ENCODE measurements around the gene SLC33A1. TPM values are rescaled to one million over a fixed set of nuclear protein-coding genes. Genes with fewer than 3 reads are reported as not detected.

The SLC33A1 gene
- total RNA-seq (2022; extraction: Qiagen RNA extraction): 12.9 to 19.5 TPM (median 16.2 TPM) in 5 replicates

DNA sequence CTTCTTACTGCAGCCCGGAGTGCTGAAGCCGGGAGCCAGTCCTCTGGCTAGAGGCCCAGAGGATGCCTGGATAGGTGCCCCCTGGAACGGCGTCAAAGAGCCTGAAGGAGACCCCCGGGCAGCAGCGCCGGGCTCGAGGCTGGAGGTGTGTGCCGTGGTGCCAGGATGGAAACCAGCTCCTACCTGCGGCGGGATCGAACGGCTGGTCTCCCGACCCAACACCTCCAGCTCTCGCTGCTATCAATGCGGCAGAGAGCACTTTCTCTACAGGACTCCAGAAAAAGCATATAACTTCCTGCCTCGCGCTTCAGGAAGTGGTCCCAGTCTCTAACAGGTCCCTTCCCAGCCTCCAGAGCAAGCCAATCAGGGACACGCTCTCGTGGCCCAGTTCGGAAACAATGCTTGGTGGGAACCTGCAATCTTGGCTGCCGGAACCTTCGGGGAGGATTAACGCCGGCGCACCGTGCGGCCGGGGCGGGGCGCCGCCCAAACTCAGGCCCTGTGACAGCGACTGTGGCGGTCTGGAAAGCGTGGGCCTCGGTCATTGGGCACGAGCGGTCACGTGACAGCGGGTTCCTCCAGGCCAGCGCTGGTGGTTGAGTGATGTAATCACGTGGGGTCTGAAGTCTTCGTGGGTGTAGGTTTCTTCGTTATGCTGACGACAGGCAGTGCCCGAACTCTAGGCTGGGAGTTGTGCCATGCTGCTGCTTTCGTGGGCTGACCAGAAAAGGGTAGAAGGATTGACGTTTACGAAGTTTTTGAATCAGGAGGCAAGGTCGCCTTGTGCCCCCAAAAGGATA is at the start of gene SLC33A1:
Gene SLC33A1 (minus strand): TSS at position 287 of the 800 bp plus-strand sequence. CDS start 430 bp downstream, outside the sequence.

DNA sequence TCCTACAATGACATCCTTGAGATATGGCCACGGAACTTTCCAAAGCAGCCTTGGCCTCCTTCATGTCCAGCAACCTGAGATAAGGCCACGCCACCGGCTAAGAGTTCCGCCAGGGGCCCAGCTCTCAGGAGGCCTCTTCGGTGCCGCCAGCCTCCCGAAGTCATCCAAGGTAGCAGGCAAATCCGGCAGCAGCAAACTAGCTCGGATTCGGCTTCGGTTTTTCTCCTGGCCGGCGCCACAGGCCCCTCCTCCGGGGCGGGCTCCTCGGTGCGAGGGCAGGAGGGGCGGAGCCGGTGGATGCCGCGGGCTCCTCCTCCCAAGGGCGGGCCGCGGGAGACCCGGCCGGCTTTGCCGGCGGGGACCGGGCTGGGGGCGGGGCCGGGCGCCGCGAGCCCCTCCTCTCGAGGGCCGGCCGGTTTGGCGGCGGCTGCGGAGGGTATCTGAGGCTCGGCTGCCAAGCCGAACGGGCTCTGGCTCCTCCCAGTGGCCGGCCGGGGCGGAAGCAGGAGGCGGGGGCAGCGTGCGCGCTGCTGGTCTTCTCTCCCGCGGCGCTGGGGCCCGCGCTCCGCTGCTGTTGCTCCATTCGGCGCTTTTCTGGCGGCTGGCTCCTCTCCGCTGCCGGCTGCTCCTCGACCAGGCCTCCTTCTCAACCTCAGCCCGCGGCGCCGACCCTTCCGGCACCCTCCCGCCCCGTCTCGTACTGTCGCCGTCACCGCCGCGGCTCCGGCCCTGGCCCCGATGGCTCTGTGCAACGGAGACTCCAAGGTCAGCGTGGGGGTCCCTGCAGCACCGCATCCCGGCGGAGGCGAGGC is 16.1 kb upstream of the SLC33A1 start, which contains the start of gene GMPS:
Gene GMPS (plus strand): TSS at position 518 of the 812 bp plus-strand sequence. CDS start 221 bp downstream, at position 739.

DNA sequence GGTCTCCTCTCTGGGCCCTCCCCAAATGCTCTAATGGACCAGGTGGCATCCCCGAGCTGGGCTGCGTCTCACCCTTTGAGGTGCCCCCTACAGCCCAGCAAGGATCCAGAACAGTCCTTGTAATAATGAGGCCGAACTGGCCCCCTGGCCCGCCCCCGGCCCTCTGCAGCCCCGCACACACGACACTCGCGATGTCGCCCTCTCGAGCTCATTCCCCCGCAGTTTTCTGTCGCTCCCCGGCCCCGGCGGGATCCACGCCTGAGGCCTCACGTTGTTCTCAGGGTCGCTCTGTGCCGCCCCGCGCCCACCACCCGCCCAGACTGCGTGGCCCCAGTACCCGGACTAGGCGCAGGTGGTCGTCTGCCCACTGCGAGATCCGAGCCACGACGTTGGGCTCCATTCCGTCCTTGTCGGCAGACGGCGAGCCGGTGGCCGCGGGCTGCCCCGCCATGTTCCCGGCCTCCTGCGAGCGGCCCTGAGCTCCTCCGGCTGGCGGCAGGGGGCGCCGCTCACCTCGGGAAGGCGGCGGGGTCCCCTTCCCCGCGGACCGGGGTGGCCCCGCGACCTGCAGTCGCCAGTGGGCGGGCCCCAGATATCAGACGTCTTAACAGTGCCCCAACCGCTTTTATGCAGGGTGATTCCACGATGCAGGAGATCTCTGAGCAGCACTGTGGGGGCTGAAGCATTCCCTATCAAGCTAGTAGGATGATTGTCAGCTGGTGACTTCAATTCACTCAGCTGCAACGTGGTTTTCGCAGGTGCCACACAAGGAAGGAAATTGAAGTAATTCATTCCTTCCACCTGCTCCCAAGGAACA is 48.2 kb downstream of the SLC33A1 start, which contains the start of gene C3orf33:
Gene C3orf33 (minus strand): TSS at position 477 of the 817 bp plus-strand sequence. CDS start 26 bp downstream, at position 451.

Other genes starting within 250 kb of the SLC33A1 start
- 0.79 to 1.1 TPM (median 0.84 TPM) in 5 replicates for gene PLCH1, start 109.4 kb downstream of the SLC33A1 start, total RNA-seq (2022; extraction: Qiagen RNA extraction)
- 5.6 to 6.9 TPM (median 6.3 TPM) in 5 replicates for gene C3orf33, start 48.1 kb downstream of the SLC33A1 start, total RNA-seq (2022; extraction: Qiagen RNA extraction)
- 70.8 to 95.0 TPM (median 80.9 TPM) in 5 replicates for gene GMPS, start 16.2 kb upstream of the SLC33A1 start, total RNA-seq (2022; extraction: Qiagen RNA extraction)